Kidney epithelial cell (primary cell): ENCODE data around the gene SNTG2. TPM values are rescaled to one million over a fixed set of nuclear protein-coding genes. Genes with fewer than 3 reads are reported as not detected.
A peak's percentile ranks its signal among the peaks of the same experiment; 100 is the strongest.

Source experiments
- DNase-seq: peaks from one replicate; pipeline ENCODE4 v3.0.0-alpha.2; 2010; ENCODE audit warnings: low read depth
- H3K27me3 ChIP-seq: 2 replicates; pipeline ENCODE4 v1.6.0; 2011; ENCODE audit warnings: low read length; ENCODE audit not compliant: control insufficient read depth, insufficient read depth
- H3K36me3 ChIP-seq: 2 replicates; pipeline ENCODE4 v1.5.1; 2011; ENCODE audit warnings: low read length; ENCODE audit not compliant: control insufficient read depth, insufficient read depth
- H3K4me3 ChIP-seq: 2 replicates; pipeline ENCODE4 v1.5.1; 2011; ENCODE audit warnings: low read depth, mild to moderate bottlenecking, control low read depth, low read length
- total RNA-seq: library from RNA; depleted of rRNA; stranded (reverse); fragments of >200 nt; gene quantifications from 2 replicates; pipeline ENCODE4 v1.2.3, GENCODE V29; 2015
- TF ChIP-seq, protein P1 (sequence below): IDR thresholded peaks from 2 replicates; pipeline ENCODE4 v1.5.1; 2011; ENCODE audit warnings: mild to moderate bottlenecking, moderate library complexity, low read length, control low read depth, inconsistent platforms; ENCODE audit not compliant: insufficient read depth, poor library complexity, severe bottlenecking

Gene SNTG2
- total RNA-seq, 1 donor from 2014 or later: 0.38 TPM

DNA sequence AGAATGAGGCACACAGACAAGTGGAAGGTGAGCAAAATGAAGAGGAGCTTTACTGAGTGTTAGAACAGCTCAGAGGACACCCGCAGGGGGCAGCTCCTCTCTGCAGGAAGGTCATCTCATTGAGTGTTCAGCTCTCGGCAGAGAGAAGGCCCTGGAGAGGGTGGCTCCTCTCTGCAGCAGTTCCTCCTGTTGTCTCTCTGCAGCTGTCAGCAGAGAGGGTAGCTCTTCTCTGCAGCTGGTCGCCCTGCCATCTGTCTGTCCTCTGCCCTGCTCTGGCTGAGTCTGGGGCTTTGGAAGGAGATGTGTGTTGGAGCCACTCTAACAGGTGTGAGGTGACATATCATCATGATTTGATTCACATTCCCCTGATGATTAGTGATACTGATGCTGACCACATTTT is 6.8 kb upstream of the SNTG2 start:
- H3K4me3 ChIP-seq: no peak overlapping the region
- DNase-seq: no peak
- TF ChIP-seq, protein P1, sequence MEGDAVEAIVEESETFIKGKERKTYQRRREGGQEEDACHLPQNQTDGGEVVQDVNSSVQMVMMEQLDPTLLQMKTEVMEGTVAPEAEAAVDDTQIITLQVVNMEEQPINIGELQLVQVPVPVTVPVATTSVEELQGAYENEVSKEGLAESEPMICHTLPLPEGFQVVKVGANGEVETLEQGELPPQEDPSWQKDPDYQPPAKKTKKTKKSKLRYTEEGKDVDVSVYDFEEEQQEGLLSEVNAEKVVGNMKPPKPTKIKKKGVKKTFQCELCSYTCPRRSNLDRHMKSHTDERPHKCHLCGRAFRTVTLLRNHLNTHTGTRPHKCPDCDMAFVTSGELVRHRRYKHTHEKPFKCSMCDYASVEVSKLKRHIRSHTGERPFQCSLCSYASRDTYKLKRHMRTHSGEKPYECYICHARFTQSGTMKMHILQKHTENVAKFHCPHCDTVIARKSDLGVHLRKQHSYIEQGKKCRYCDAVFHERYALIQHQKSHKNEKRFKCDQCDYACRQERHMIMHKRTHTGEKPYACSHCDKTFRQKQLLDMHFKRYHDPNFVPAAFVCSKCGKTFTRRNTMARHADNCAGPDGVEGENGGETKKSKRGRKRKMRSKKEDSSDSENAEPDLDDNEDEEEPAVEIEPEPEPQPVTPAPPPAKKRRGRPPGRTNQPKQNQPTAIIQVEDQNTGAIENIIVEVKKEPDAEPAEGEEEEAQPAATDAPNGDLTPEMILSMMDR: no peak
- no peaks in the 10 kb centered on the region for H3K36me3 ChIP-seq
- H3K27me3 ChIP-seq: no peaks in the 10 kb centered on the region

DNA sequence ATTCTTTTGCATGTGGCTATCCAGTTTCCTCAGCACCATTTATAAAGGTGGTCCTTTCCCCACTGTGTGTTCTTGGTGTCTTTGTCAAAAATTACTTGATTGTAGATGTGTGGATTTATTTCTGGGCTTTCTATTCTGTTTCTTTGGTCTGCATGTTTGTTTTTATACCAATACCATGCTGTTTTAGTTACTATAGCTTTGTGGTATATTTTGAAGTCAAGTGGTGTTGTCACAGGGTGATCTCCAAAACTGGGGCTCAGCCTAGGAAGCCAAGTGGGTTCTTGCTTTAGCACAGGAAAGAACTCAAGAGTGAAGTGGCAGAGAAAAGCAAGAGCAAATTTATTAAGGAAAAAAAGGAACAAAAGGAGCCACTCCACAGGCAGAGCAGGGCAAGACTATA is 6.0 kb upstream of the SNTG2 start:
- Histone ChIP-seq H3K27me3 (peaks cover 3% of the 10 kb centered on the region), H3K36me3 (no peaks in the 10 kb centered on the region), H3K4me3 (no peak overlapping the region)
- TF ChIP-seq, protein P1: no peak
- DNase-seq: no peak

DNA sequence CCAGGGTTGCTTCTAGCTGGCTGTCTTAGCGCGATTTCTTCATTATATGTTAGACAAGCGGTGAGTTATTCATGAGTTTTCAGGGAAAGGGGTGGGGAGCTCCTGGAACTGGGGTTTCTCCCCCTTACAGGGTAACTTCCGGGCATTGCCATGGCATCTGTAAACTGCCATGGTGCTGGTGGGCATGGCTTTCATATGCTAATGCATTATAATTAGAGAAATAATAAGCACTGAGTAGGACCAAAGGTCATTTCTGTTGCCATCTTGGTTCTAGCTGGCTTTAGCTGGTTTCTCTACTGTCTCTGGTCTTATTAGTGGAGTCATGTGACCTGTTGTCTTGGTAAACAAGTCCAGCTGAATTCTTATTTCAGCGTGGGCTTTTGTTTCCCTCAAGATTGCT is 5.5 kb upstream of the SNTG2 start:
- DNase-seq: no peak
- H3K36me3 ChIP-seq: no peaks in the 10 kb centered on the region
- TF ChIP-seq, protein P1: no peak

DNA sequence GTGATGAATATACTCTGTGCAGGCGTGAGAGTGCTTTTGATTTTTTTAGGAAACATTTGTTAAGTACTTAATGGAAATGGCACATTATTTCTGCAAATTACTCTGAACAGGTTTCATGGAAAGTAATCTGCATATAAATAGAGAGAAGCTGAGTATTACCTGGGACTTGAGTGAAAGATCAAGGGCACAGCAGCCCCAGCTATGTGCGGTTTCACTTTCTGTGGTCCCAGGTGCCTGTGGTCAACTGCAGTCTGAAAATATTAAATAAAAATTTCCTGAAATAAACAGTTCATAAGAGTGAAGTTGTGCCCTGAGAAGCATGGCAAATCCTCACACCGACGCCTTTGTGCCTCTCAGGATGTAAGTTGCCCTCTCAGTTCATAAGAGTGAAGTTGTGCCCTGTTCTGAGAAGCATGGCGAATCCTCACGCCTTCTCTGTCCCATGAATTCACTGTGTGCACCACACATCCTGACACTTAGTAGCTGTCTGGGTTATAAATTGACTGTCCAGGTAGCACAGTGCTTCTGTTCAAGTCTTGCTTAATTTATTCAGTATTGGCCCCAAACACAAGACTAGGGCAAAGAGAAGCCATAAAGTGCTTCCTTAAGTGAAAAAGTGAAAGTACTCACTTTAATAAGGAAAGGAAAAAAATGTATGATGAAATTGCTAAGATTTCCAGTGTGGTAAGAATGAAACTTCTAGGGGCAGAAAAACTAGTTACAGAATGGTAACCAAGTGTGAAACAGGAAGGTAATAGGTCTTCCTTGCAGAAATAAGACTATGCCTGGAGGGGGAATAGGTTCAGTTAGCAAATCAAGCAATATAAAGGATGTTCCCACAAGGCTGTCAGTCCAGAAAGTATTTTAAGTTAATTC is 4.3 kb upstream of the SNTG2 start:
- no peak for DNase-seq
- H3K36me3 ChIP-seq: no peaks in the 10 kb centered on the region
- H3K4me3 ChIP-seq: no peak overlapping the region
- TF ChIP-seq, protein P1: no peak
- H3K27me3 ChIP-seq: peaks cover 12% of the 10 kb centered on the region

More for the DNA sequence above, 5.5 kb upstream of the SNTG2 start:
- Histone ChIP-seq H3K4me3 (no peak overlapping the region), H3K27me3 (peaks cover 8% of the 10 kb centered on the region)

DNA sequence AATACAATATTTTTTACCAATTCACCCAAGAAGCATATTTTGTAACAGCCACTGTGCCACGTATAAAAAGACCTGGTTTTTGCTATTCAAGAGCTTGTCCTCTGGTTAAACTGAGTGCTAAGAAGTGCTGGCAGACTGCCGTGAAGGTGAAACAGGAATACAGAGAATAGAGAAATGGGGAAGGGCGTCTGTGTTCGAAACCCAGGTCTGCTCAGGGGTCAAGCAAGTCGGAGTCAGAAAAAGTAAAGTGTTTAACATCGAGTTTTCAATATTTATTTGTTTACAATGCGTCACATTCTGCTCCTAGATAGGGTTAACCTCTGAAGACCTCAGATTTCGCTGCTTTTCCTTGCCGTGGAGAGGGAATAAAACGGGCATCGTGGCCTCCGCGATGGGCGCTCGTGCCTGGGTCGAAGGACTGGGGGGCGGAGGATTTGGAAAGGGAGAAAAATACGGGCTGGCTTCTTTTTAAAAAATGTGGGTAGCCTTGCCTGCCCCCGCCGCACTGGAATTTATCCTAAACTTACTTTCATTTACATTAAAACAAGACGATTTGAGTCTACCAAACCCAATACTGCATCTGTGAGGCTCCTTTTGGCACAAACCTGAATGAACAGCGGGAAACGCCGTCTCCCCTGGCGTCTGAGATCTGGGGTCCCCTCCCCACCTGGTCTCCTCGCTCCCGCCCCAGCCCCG is 1.1 kb upstream of the SNTG2 start:
- TF ChIP-seq, protein P1: no peak
- H3K27me3 ChIP-seq: peaks cover 17% of the 10 kb centered on the region
- DNase-seq: no peak
- no peaks in the 10 kb centered on the region for H3K36me3 ChIP-seq
- peak overlapping the region; percentile 58 for H3K4me3 ChIP-seq
